Measurements from ENCODE around the gene CLDN15. TPM values are rescaled to one million over a fixed set of nuclear protein-coding genes. Genes with fewer than 3 reads are reported as not detected.
A peak's percentile ranks its signal among the peaks of the same experiment; 100 is the strongest.
"Not testable (repeated sequence)": the region's sequence is repeated elsewhere in the genome, so short reads cannot be mapped to it uniquely, and the experiment has no call there.

Gene CLDN15
- polyA plus RNA-seq, 4 donors, result 47.1 to 315 (median 308) TPM

- no peaks in the 10 kb centered on the region for H3K27me3 ChIP-seq (ENCODE audit: control insufficient read depth in 3 of 3, insufficient read depth in 3 of 3, low read length in 3 of 3)
- H3K9me3 ChIP-seq (ENCODE audit: control insufficient read depth in 2 of 2, insufficient read depth in 1 of 2, low read depth in 1 of 2, low read length in 1 of 2), result no peaks in the 10 kb centered on the region
- no peak for DNase-seq
- no peak overlapping the region for H3K4me3 ChIP-seq (ENCODE audit: low read depth in 1 of 3, low read length in 3 of 3)
- peaks cover 20 to 92% (median 24%) of the 10 kb centered on the region in 3 donors for H3K36me3 ChIP-seq (ENCODE audit: control insufficient read depth in 3 of 3, insufficient read depth in 2 of 3, low read depth in 1 of 3, low read length in 3 of 3)
- no peak overlapping the region for H3K27ac ChIP-seq (ENCODE audit: low read depth in 1 of 3, low read length in 2 of 3)
- FAIRE-seq, result no peak
- WGBS, 3 donors, result 96 to 97% (median 96%) methylated on average over 19 to 24 of the region's 24 CpGs
- H3K4me1 ChIP-seq (ENCODE audit: control insufficient read depth in 3 of 3, insufficient read depth in 2 of 3, low read depth in 1 of 3, low read length in 2 of 3), result peaks cover 0 to 6% (median 2%) of the 10 kb centered on the region in 3 donors
These were observed 26.1 kb downstream of the CLDN15 start for GRCh38 chr7:101211501-101211900.

GRCh38 chr7:101210143-101210542, 27.5 kb downstream of the CLDN15 start:
- no peaks in the 10 kb centered on the region for H3K27me3 ChIP-seq (ENCODE audit: control insufficient read depth in 3 of 3, insufficient read depth in 3 of 3, low read length in 3 of 3)
- H3K36me3 ChIP-seq (ENCODE audit: control insufficient read depth in 3 of 3, insufficient read depth in 2 of 3, low read depth in 1 of 3, low read length in 3 of 3), result peaks cover 20 to 93% (median 22%) of the 10 kb centered on the region in 3 donors
- FAIRE-seq (no peak), DNase-seq (no peak)
- no peaks in the 10 kb centered on the region for H3K9me3 ChIP-seq (ENCODE audit: control insufficient read depth in 2 of 2, insufficient read depth in 1 of 2, low read depth in 1 of 2, low read length in 1 of 2)
- WGBS, 3 donors, result 94% methylated on average over 17 to 19 of the region's 19 CpGs
- no peak overlapping the region for H3K4me3 ChIP-seq (ENCODE audit: low read depth in 1 of 3, low read length in 3 of 3)
- no peaks in the 10 kb centered on the region for H3K4me1 ChIP-seq (ENCODE audit: control insufficient read depth in 3 of 3, insufficient read depth in 2 of 3, low read depth in 1 of 3, low read length in 2 of 3)
- H3K27ac ChIP-seq (ENCODE audit: low read depth in 1 of 3, low read length in 2 of 3), result no peak overlapping the region

DNA sequence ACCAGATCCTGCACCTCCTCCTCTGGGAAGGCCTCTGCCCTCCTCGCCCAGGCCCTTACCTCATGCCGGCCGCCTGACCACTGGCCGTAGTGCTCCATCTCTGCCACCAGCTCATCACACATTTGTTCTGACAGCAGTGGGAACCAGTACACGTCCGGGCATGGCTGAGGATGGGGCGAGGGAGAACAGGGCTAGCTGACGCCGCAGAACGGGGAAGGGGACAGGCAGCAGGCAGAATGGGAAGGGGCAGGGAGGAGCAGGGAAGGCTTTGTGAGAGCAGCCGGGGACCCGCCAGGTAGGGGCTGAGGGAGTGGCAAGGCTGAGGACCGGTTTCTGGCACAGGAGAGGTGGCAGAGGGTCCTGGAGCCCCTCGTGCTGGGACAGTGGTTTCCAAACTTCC, 28.8 kb downstream of the CLDN15 start:
- Histone ChIP-seq H3K27ac (ENCODE audit: low read depth in 1 of 3, low read length in 2 of 3) (no peak overlapping the region), H3K27me3 (ENCODE audit: control insufficient read depth in 3 of 3, insufficient read depth in 3 of 3, low read length in 3 of 3) (no peaks in the 10 kb centered on the region), H3K4me1 (ENCODE audit: control insufficient read depth in 3 of 3, insufficient read depth in 2 of 3, low read depth in 1 of 3, low read length in 2 of 3) (no peaks in the 10 kb centered on the region), H3K36me3 (ENCODE audit: control insufficient read depth in 3 of 3, insufficient read depth in 2 of 3, low read depth in 1 of 3, low read length in 3 of 3) (peaks cover 20 to 83% (median 22%) of the 10 kb centered on the region in 3 donors), H3K9me3 (ENCODE audit: control insufficient read depth in 2 of 2, insufficient read depth in 1 of 2, low read depth in 1 of 2, low read length in 1 of 2) (no peaks in the 10 kb centered on the region), H3K4me3 (ENCODE audit: low read depth in 1 of 3, low read length in 3 of 3) (no peak overlapping the region)
- FAIRE-seq (no peak), DNase-seq (no peak)
- WGBS, 3 donors, result 89 to 94% (median 94%) methylated on average over 14 of the region's 14 CpGs

- DNase-seq (no peak), FAIRE-seq (no peak)
- Histone ChIP-seq H3K36me3 (ENCODE audit: control insufficient read depth in 3 of 3, insufficient read depth in 2 of 3, low read depth in 1 of 3, low read length in 3 of 3) (peaks cover 18 to 71% (median 20%) of the 10 kb centered on the region in 3 donors), H3K27ac (ENCODE audit: low read depth in 1 of 3, low read length in 2 of 3) (no peak overlapping the region), H3K27me3 (ENCODE audit: control insufficient read depth in 3 of 3, insufficient read depth in 3 of 3, low read length in 3 of 3) (peaks cover 0 to 2% (median under 1%) of the 10 kb centered on the region in 3 donors), H3K4me3 (ENCODE audit: low read depth in 1 of 3, low read length in 3 of 3) (no peak overlapping the region), H3K9me3 (ENCODE audit: control insufficient read depth in 2 of 2, insufficient read depth in 1 of 2, low read depth in 1 of 2, low read length in 1 of 2) (no peaks in the 10 kb centered on the region), H3K4me1 (ENCODE audit: control insufficient read depth in 3 of 3, insufficient read depth in 2 of 3, low read depth in 1 of 3, low read length in 2 of 3) (no peaks in the 10 kb centered on the region)
- WGBS, 3 donors, result 93 to 96% (median 94%) methylated on average over 14 to 17 of the region's 17 CpGs
These were observed 30.1 kb downstream of the CLDN15 start for GRCh38 chr7:101207459-101207858.

DNA sequence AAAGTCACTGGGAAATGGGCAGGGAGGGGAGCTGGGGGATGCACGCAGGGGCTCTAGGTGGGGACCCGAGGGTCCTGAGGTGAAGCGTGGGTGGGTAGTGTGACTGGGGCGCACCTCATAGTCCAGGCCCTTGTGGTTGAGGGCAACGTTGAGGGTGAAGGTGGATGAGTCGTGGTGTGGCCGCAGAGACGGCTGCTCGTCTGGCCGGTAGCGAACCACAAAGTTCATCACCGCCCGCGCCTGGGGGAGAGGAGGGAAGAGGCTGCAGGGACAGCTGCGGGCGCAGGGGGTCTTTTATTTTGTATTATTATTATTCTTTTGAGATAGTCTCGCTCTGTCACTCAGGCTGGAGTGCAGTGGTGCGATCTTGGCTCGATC, 30.9 kb downstream of the CLDN15 start:
- Histone ChIP-seq H3K36me3 (ENCODE audit: control insufficient read depth in 3 of 3, insufficient read depth in 2 of 3, low read depth in 1 of 3, low read length in 3 of 3) (peaks cover 13 to 63% (median 13%) of the 10 kb centered on the region in 3 donors), H3K4me1 (ENCODE audit: control insufficient read depth in 3 of 3, insufficient read depth in 2 of 3, low read depth in 1 of 3, low read length in 2 of 3) (peaks cover 0 to 5% (median 0%) of the 10 kb centered on the region in 3 donors), H3K27ac (ENCODE audit: low read depth in 1 of 3, low read length in 2 of 3) (no peak overlapping the region), H3K4me3 (ENCODE audit: low read depth in 1 of 3, low read length in 3 of 3) (no peak overlapping the region), H3K27me3 (ENCODE audit: control insufficient read depth in 3 of 3, insufficient read depth in 3 of 3, low read length in 3 of 3) (peaks cover 0 to 5% (median 5%) of the 10 kb centered on the region in 3 donors), H3K9me3 (ENCODE audit: control insufficient read depth in 2 of 2, insufficient read depth in 1 of 2, low read depth in 1 of 2, low read length in 1 of 2) (no peaks in the 10 kb centered on the region)
- WGBS, 3 donors, result 83 to 90% (median 88%) methylated on average over 19 of the region's 19 CpGs
- DNase-seq, result no peak
- no peak for FAIRE-seq

DNA sequence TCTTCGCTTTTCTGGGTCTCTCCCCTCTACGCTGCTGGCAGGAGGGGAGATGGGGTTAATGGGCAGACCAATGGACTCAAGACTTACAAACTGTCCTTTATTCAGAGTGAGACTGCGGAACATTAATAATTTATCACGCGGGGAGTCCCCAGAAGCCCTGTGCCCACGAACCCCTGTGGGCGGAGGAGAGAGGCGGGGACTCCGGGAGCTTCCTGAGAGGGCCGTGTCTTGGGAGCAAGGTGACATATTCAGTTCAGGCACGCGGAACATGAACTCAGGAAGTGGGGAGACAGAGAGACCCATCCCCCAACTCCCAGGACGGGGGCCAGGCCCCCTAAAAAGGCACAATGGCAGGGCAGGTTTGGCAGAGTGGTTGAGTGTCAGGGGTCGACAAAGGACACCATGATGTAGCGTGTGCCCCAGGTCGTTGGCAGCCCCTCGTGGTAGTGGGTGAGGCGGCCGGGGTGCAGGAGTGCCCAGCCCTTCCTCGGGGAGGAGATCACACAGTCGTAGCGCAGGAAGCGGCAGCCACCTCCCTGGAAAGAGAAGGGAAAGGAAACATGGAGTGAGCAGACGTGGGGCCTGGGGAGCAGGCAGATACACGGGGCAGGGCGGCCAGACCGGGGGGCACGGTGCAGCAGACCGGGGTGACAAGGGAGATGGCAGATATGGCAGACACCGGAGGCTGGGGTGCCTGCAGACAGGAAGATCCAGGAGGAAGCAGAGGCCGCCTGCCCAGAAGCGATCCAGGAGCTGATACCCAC, 31.5 kb downstream of the CLDN15 start:
- H3K4me3 ChIP-seq (ENCODE audit: low read depth in 1 of 3, low read length in 3 of 3), result no peak overlapping the region
- peaks cover 0 to 7% (median 5%) of the 10 kb centered on the region in 3 donors for H3K27me3 ChIP-seq (ENCODE audit: control insufficient read depth in 3 of 3, insufficient read depth in 3 of 3, low read length in 3 of 3)
- 85 to 87% (median 86%) methylated on average over 31 to 32 of the region's 32 CpGs for WGBS, 3 donors
- no peak for DNase-seq
- no peak overlapping the region for H3K27ac ChIP-seq (ENCODE audit: low read depth in 1 of 3, low read length in 2 of 3)
- FAIRE-seq, result no peak
- H3K4me1 ChIP-seq (ENCODE audit: control insufficient read depth in 3 of 3, insufficient read depth in 2 of 3, low read depth in 1 of 3, low read length in 2 of 3), result peaks cover 0 to 9% (median 0%) of the 10 kb centered on the region in 3 donors
- H3K36me3 ChIP-seq (ENCODE audit: control insufficient read depth in 3 of 3, insufficient read depth in 2 of 3, low read depth in 1 of 3, low read length in 3 of 3), result peaks cover 10 to 58% (median 12%) of the 10 kb centered on the region in 3 donors
- no peaks in the 10 kb centered on the region for H3K9me3 ChIP-seq (ENCODE audit: control insufficient read depth in 2 of 2, insufficient read depth in 1 of 2, low read depth in 1 of 2, low read length in 1 of 2)

- H3K4me1 ChIP-seq (ENCODE audit: control insufficient read depth in 3 of 3, insufficient read depth in 2 of 3, low read depth in 1 of 3, low read length in 2 of 3), result peaks cover 0 to 17% (median 0%) of the 10 kb centered on the region in 3 donors
- not testable (repeated sequence) for FAIRE-seq; H3K9me3 ChIP-seq (ENCODE audit: control insufficient read depth in 2 of 2, insufficient read depth in 1 of 2, low read depth in 1 of 2, low read length in 1 of 2); H3K27ac ChIP-seq (ENCODE audit: low read depth in 1 of 3, low read length in 2 of 3); DNase-seq; H3K4me3 ChIP-seq (ENCODE audit: low read depth in 1 of 3, low read length in 3 of 3)
- peaks cover 4 to 39% (median 4%) of the 10 kb centered on the region in 3 donors for H3K36me3 ChIP-seq (ENCODE audit: control insufficient read depth in 3 of 3, insufficient read depth in 2 of 3, low read depth in 1 of 3, low read length in 3 of 3)
- peaks cover 0 to 12% (median 9%) of the 10 kb centered on the region in 3 donors for H3K27me3 ChIP-seq (ENCODE audit: control insufficient read depth in 3 of 3, insufficient read depth in 3 of 3, low read length in 3 of 3)
- WGBS, 3 donors, result 68 to 80% (median 72%) methylated on average over 22 of the region's 22 CpGs
These were observed 33.6 kb downstream of the CLDN15 start for GRCh38 chr7:101203740-101204738.

GRCh38 chr7:101202603-101202918, 35.0 kb downstream of the CLDN15 start:
- WGBS, 3 donors, result 82 to 86% (median 85%) methylated on average over 5 of the region's 5 CpGs
- Histone ChIP-seq H3K4me3 (ENCODE audit: low read depth in 1 of 3, low read length in 3 of 3) (peak overlapping the region in 1 of 3 donors; percentile 85), H3K4me1 (ENCODE audit: control insufficient read depth in 3 of 3, insufficient read depth in 2 of 3, low read depth in 1 of 3, low read length in 2 of 3) (peaks cover 0 to 20% (median 0%) of the 10 kb centered on the region in 3 donors), H3K27me3 (ENCODE audit: control insufficient read depth in 3 of 3, insufficient read depth in 3 of 3, low read length in 3 of 3) (peaks cover 0 to 12% (median 9%) of the 10 kb centered on the region in 3 donors), H3K27ac (ENCODE audit: low read depth in 1 of 3, low read length in 2 of 3) (no peak overlapping the region), H3K36me3 (ENCODE audit: control insufficient read depth in 3 of 3, insufficient read depth in 2 of 3, low read depth in 1 of 3, low read length in 3 of 3) (peaks cover 0 to 36% (median 3%) of the 10 kb centered on the region in 3 donors), H3K9me3 (ENCODE audit: control insufficient read depth in 2 of 2, insufficient read depth in 1 of 2, low read depth in 1 of 2, low read length in 1 of 2) (no peaks in the 10 kb centered on the region)
- no peak for DNase-seq
- no peak for FAIRE-seq
